ENCODE results near the gene FOSL2.

The FOSL2 gene

DNA sequence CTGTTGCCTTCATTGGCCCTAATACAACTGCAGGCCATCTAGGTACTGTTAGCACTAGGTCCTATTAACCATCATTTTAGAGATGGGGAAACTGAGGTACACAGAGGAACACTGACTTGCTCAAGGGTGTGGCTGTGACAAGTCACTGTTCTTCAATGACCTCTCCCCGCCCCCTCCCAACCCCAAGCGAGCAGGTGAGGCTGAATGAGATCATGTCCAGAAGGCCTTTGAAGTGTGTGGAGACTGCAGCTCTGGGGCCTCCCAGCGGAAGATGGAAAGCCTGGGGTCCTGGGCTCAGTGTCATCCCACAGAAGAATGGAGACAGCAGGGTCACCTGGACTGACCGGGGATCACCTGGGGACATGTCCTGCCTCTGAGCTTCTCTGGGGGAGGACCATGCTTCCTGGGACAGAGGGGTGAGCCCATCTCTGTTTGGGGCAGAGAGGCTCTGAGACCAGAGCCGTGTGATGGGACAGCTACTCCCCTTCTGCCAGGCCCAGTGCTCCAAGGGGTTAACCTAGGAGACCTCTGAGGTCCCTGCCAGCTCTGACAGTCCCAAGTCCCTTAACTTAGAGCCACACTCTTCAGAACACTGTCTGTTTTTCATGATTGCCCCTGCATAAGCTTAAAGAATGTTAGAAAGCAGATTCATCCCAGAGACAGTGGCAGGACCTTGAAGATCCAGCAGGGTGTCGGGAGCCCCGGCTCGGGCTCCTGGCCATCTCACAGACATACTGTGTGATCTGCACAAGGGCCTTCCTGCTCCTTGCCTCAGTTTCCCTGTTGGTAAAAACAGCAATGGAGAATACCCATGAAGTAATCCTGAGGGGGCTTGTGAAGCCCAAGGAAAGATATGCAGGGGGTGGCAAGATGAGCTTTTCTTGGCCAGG, 16.7 kb upstream of the FOSL2 start:
- DNase-seq = no peak

GRCh38 chr2:28377195-28377816, 15.4 kb upstream of the FOSL2 start:
- DNase-seq = no peak

DNA sequence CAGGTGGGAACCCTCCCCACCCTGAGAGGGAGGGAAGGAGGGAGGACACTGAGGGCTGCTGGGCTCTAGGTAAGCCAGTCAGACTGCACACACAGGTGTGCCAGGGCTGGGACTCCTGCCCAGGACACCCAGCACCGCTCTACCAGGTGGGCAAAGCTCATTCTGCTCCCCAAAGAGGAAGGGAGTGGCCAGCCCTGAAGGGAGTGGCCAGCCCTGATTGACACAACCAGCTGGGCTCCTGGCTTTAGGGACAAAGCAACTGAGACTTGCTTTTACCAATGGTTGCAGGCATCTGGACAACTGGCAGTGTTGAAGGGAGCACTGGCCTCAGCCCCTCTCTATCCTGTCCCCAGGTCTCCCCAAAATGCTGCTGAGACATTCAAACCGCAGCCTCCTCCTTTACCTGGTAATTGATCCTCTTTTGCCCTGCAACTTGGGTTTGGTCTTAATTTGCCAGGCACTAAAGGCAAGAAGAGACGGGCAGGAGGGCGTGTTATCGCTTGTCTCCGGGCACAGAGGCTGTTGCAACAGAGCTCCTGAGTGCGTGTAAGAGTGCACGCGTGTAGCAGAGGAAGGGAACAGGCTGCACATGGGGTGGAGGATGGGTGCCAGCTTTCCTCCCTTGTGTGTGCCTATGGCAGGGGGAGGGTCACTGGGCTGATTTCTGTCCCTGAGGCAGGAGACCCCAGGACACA, 14.5 kb upstream of the FOSL2 start:
- peak; percentile 91 for DNase-seq

GRCh38 chr2:28378679-28379584, 13.7 kb upstream of the FOSL2 start:
- peak; percentile 76 for DNase-seq

DNA sequence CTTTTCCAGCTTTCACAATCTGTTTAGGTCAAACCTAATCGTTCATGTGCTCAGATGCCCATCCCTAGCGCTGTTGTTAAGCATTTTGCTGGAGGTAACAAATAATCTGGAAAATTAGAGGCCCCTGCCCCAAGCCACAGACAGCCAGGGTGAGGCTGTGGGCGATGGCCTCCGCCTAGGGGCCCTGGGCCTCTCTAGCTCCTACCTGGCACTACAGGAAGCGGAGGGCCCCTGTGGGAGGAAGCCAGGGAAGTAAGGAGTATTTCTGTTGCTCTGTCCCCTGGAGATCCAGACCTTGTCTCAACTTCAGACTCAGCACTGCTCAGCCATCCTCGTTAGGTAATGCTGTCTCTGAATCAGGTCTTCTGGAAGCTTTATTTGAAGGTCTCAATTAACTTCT, 12.4 kb upstream of the FOSL2 start:
- DNase-seq = no peak

DNA sequence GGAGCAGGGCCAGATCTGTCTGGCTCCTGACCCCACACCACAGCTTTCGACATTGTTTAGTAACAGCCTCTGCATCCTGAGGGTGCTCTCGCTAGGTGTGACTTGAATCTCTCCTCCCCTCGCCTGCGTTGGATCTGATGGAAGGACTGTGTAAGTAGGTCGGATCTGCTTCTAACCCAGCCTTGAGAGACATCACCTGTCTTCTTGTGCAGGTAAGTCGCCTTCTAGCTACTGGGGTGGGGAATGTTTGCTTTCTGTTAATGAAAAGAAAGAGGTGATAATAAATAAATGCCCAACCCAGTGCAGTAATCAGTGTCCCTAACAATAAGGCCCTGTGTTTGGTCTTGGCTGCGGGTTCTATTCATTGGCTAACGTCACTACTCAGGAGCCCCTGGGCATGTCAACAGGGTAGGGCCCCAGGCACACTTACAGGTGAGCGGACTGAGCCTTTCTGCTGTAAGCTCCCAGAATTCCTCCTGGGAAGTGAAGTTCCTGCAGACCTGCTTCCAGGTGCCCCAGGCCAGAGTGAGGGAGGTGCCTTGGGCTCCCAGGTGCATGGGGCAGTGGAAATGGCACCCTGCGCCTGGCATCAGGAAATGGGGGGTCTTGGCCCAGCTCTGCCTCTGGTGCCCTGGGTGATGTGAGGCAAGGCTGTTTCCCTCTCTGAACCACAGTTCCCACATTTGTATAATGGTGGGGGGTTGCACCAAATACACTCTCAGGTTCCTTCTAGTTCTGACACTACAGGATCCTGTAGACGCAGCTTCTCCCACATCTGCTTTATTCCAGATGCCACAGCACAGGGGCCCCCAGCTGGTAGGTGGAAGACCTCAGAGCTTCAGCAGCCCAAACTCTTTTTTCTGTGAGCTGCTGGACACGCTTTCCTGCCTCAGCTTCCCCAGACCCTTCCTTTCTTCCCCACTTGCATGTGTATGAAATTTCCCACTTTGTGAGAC, 11.2 kb upstream of the FOSL2 start:
- DNase-seq = peak; percentile 80

DNA sequence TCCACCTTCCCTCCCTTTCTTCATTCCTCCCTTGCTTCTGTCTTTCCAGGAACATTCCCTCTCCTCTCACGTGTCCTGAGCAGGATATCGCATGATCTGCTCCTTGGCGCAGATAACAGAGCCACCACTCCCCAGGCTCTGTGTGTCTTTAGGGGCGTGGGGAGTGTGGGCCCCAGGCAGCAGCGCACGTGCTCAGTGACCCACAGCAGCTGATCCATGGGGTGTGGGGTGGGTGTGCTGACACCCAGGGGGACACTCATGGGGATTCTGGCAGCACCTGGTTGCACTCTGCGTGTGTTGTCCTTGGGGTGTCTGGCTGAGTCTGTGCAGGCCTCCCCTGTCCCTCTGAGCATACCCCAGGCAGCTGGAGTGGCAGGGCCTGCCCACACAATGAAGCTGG, 9.9 kb upstream of the FOSL2 start:
- DNase-seq = no peak

DNA sequence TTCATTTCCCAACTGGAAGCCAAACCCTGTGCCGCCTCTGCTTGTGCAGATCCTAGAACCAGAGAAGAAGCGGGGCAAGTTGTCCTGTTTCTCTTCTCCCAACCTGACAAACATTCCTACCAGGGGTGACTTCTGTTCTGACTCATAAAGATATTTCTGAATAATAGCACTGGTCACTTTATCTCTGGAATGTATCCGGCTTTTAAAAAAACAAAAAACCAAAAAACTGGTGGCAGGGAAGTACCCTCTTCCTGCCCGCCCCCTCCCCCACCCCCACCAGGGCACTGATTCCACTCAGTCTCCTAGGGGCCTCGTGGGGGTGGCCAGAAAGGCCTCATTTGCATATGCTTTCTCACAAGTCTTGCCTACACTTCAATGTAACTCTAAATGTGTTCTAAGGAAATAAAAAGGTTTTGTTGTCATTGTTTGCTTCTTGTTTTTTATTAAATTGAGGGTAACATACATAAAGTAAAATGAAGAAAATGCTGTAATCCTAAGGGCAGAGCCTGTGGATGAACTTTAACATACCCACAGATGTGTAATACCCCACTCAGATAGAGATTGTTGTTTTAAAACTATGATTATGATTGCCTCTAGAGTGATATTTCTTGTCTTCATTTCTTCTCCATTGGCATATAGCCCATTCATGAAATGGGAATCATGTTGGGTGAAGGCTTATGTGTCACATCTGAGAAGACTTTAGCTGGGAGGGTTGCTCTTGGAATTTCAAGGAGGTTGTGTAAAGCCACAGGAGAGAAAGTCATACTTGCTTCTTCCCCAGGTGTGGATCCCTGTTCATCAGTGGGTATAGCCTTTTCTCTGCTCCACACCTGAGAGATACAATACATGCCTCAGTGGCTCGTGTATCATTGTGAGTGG, 5.3 kb upstream of the FOSL2 start:
- no peak for DNase-seq

GRCh38 chr2:28389399-28390240, 3.0 kb upstream of the FOSL2 start:
- no peak for DNase-seq

DNA sequence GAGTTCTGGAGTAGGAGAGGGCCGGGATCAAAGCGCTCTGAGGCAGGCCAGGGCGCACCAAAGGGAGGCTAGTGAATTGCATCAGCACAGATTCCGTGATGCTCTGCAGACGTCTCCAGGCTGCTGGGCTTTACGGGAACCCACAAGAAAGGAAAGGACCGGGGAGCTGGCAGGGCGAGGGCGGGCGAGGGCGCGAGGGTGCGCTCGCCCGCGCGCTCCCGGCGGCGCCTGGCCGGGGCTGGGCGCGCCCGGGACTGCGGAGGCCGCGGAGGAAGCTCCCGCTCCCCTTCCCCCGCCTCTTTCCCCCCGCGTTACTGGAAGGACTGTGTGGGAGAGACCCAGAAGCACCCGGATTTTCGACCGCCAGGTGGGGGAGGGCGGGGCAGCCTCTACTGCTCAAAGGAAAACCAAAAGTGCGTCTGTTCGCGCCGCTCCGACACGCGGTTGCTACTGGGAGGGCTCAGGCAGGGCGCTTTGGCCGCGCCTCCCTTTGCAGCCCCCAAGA, 2.4 kb upstream of the FOSL2 start:
- DNase-seq = peak; percentile 82

GRCh38 chr2:28390746-28391563, 1.7 kb upstream of the FOSL2 start:
- DNase-seq = no peak

DNA sequence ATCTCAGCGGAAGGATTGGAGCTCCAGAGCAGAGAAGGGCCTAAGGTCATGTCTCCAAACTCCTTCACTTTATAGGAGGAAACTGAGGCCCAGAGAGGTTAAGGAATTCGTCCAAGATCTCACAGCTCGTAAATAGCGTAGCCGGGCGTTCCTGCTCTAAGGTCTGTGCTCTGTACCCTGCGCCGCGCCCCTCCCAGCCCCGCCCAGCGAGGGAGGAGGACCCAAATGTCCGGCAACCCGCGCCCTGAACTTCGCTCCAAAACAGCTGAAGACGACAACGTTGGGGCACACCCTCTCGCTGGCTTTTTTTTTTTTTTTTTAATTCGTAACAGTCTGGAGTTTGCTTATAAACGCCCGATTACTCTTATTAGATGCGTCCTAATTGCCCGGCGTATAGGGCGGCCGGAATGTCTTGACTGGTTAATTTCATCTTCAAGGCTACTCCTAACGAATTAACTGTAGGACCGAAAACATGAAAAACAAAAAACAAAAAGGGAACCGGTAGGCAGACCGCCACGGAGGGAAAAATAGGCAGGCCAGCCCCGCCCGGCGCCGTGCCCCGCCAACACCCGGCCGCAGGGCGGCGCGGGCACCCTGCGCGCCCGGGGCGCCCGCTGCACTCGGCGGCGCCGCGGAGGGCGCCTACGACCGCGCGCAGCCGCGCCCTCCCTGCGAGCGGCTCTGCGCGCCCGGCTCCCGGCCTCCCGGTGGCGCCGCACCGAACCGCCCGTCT, 928 bp upstream of the FOSL2 start:
- peak; percentile 93 for DNase-seq

- peak; percentile 77 for DNase-seq
Measured at GRCh38 chr2:28393114-28393836, 617 bp downstream of the FOSL2 start.

DNA sequence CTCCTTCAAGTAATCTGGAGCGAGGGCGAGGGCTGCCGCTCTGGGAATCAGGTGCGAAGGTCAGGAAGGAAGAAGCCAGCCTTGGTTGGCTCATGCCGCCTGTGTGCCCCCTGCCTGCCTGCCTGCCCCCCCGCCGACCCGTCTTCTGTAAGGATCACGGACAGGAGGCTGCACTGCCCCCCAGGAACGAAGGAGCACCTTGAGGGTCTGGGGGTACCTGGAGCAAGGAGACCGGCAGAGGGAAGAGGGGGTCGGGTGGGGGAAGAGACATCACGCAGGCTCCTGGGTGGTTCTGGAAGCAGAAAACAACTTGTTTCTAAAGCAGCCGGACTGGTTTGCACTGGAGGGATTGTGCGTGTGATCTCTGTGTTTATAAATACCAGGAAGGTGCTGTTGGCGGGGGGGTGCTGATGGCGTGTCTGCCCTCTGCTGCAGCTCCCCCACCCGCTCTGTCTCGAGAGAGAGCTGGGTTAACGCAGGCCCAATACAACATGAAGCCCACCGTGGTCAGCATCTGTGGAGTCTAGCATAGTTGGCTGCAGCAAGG, 1.7 kb downstream of the FOSL2 start:
- peak; percentile 52 for DNase-seq

GRCh38 chr2:28394997-28395333, 2.3 kb downstream of the FOSL2 start:
- DNase-seq = no peak

GRCh38 chr2:28395334-28396061, 2.8 kb downstream of the FOSL2 start:
- DNase-seq = peak; percentile 72

All from hematopoietic multipotent progenitor cell treated with erythropoietin and hydrocortisone succinate and interleukin-3 and kit ligand, for 4 days (in vitro differentiated cells).